ENCODE results near the gene TSGA10IP. TPM values are rescaled to one million over a fixed set of nuclear protein-coding genes. Genes with fewer than 3 reads are reported as not detected.

TSGA10IP gene
- polyA plus RNA-seq, 1 experiment = not detected

GRCh38 chr11:66006134-66006890 lies 61.0 kb downstream of the TSGA10IP start:
- Histone ChIP-seq H3K9me3 (ENCODE audit: control insufficient read depth, insufficient read depth, low read length) (no peaks in the 10 kb centered on the region; the same call in 1 of the 2 replicates), H3K27ac (ENCODE audit: low read depth, low read length) (no peak overlapping the region), H3K27me3 (ENCODE audit: control insufficient read depth, insufficient read depth, low read length) (no peaks in the 10 kb centered on the region), H3K4me3 (ENCODE audit: low read depth, low read length) (no peak overlapping the region)
- ChIA-PET CTCF (interaction anchor here (0.9 kb wide), 1 partner anchor 17 kb away, joined by 3 read pairs; no protein-coding TSS in a partner anchor), POLR2A (interaction anchor here (0.6 kb wide), 1 partner anchor 246 kb away, joined by 4 read pairs; no protein-coding TSS in a partner anchor)
- no peak for TF ChIP-seq CTCF (IDR thresholded peaks at IDR 0.05; ENCODE audit: low read depth, low read length)
- no peak for DNase-seq (ENCODE audit: low read depth, low spot score)

- ChIA-PET CTCF (interaction anchor here (0.9 to 1.3 kb wide), 2 partner anchors 16 to 31 kb away, joined by 3 to 7 read pairs; no protein-coding TSS in a partner anchor), POLR2A (interaction anchor here (0.6 kb wide), 1 partner anchor 246 kb away, joined by 4 read pairs; no protein-coding TSS in a partner anchor)
- DNase-seq (ENCODE audit: low read depth, low spot score) = no peak
- H3K27ac ChIP-seq (ENCODE audit: low read depth, low read length) = no peak overlapping the region
- no peak overlapping the region for H3K4me3 ChIP-seq (ENCODE audit: low read depth, low read length)
- no peak for TF ChIP-seq CTCF (IDR thresholded peaks at IDR 0.05; ENCODE audit: low read depth, low read length)
- no peaks in the 10 kb centered on the region; the same call in 1 of the 2 replicates for H3K9me3 ChIP-seq (ENCODE audit: control insufficient read depth, insufficient read depth, low read length)
- no peaks in the 10 kb centered on the region for H3K27me3 ChIP-seq (ENCODE audit: control insufficient read depth, insufficient read depth, low read length)
These were observed 61.6 kb downstream of the TSGA10IP start for GRCh38 chr11:66006891-66007176.

- H3K9me3 ChIP-seq (ENCODE audit: control insufficient read depth, insufficient read depth, low read length) = no peaks in the 10 kb centered on the region; the same call in 1 of the 2 replicates
- no peak for DNase-seq (ENCODE audit: low read depth, low spot score)
- H3K4me3 ChIP-seq (ENCODE audit: low read depth, low read length) = no peak overlapping the region
- no peak overlapping the region for H3K27ac ChIP-seq (ENCODE audit: low read depth, low read length)
- peaks cover 1% of the 10 kb centered on the region for H3K27me3 ChIP-seq (ENCODE audit: control insufficient read depth, insufficient read depth, low read length)
- ChIA-PET POLR2A (no interaction called here), CTCF (interaction anchor here (0.9 to 1.3 kb wide), 2 partner anchors 15 to 30 kb away, joined by 3 to 7 read pairs; no protein-coding TSS in a partner anchor)
- TF ChIP-seq CTCF (IDR thresholded peaks at IDR 0.05; ENCODE audit: low read depth, low read length) = no peak
These were observed 61.9 kb downstream of the TSGA10IP start for GRCh38 chr11:66007201-66007634.

GRCh38 chr11:66008095-66008467 lies 62.8 kb downstream of the TSGA10IP start:
- Histone ChIP-seq H3K27me3 (ENCODE audit: control insufficient read depth, insufficient read depth, low read length) (peaks cover 3% of the 10 kb centered on the region), H3K4me3 (ENCODE audit: low read depth, low read length) (no peak overlapping the region), H3K9me3 (ENCODE audit: control insufficient read depth, insufficient read depth, low read length) (no peaks in the 10 kb centered on the region; the same call in 1 of the 2 replicates), H3K27ac (ENCODE audit: low read depth, low read length) (no peak overlapping the region)
- CTCF ChIA-PET = interaction anchor here (1.3 to 2.0 kb wide), 2 partner anchors 14 to 123 kb away, joined by 6 to 7 read pairs; no protein-coding TSS in a partner anchor
- no peak for TF ChIP-seq CTCF (IDR thresholded peaks at IDR 0.05; ENCODE audit: low read depth, low read length)
- no peak for DNase-seq (ENCODE audit: low read depth, low spot score)
- POLR2A ChIA-PET = interaction anchor here (0.6 kb wide), 1 partner anchor 133 kb away, joined by 3 read pairs; no protein-coding TSS in a partner anchor
